PC-9 (cell line): ENCODE measurements around the gene E4F1. TPM values are rescaled to one million over a fixed set of nuclear protein-coding genes. Genes with fewer than 3 reads are reported as not detected.

Source experiments
- BruUV-seq: library from RNA; stranded (reverse); fragments of 400-500 nt; replicated peaks from 2 replicates; lab custom pipeline; 2021; lab: Mats Ljungman, UMichigan
- CTCF ChIA-PET: fragments of 300-600 bp; sonication (Branson Sonifier 250); formaldehyde crosslinking; loops from one replicate; lab custom pipeline; 2022; ENCODE audit warnings: antibody characterized with exemption; lab: Charles Lee
- POLR2A ChIA-PET: fragments of 300-600 bp; sonication (Branson Sonifier 250); formaldehyde crosslinking; loops from one replicate; lab custom pipeline; 2022; ENCODE audit warnings: antibody characterized with exemption; ENCODE audit not compliant: unreplicated experiment; lab: Charles Lee
- DNase-seq, 2 experiments: peaks; one replicate each; pipeline versions ENCODE4 v3.0.0 to v3.0.0-alpha.2; 2015 to 2022; ENCODE audit warnings: mixed read lengths in 1 of 2
- H2AFZ ChIP-seq: fragments of 200-600 bp; sonication (generic); 2 replicates; pipeline ENCODE4 v1.8.1; 2017; ENCODE audit warnings: antibody characterized with exemption
- H3F3A ChIP-seq: fragments of 200-600 bp; sonication (generic); 2 replicates; pipeline ENCODE4 v1.8.1; 2017; ENCODE audit warnings: antibody characterized with exemption, mild to moderate bottlenecking, low read depth; ENCODE audit not compliant: insufficient read depth
- H3K27ac ChIP-seq: fragments of 200-600 bp; sonication (generic); 2 replicates; pipeline ENCODE4 v1.6.1; 2016; ENCODE audit warnings: mixed run types
- H3K27me3 ChIP-seq: fragments of 200-600 bp; sonication (generic); 2 replicates; pipeline ENCODE4 v1.6.1; 2016; ENCODE audit warnings: low read depth, mixed run types; ENCODE audit not compliant: insufficient read depth
- H3K36me3 ChIP-seq: fragments of 200-600 bp; sonication (generic); 2 replicates; pipeline ENCODE4 v1.6.1; 2016; ENCODE audit warnings: low read depth, mixed run types
- H3K4me1 ChIP-seq: fragments of 200-600 bp; sonication (generic); replicated peaks from 2 replicates; pipeline ENCODE4 v1.6.1; 2016; ENCODE audit warnings: mixed run types; ENCODE audit not compliant: insufficient read depth
- H3K4me2 ChIP-seq: fragments of 200-600 bp; sonication (generic); 2 replicates; pipeline ENCODE4 v1.6.1; 2017; ENCODE audit warnings: mixed run types
- H3K4me3 ChIP-seq: fragments of 200-600 bp; sonication (generic); 2 replicates; pipeline ENCODE4 v1.6.1; 2016; ENCODE audit warnings: mixed run types
- H3K79me2 ChIP-seq: fragments of 200-600 bp; sonication (generic); 2 replicates; pipeline ENCODE4 v1.6.1; 2017; ENCODE audit warnings: low read depth, mixed run types
- H3K9me2 ChIP-seq: fragments of 200-600 bp; sonication (generic); 2 replicates; pipeline ENCODE4 v1.8.1; 2017; ENCODE audit warnings: mild to moderate bottlenecking; ENCODE audit not compliant: insufficient read depth
- H3K9me3 ChIP-seq: fragments of 200-600 bp; sonication (generic); 2 replicates; pipeline ENCODE4 v1.8.1; 2016; ENCODE audit warnings: low read depth; ENCODE audit not compliant: insufficient read depth
- H4K20me1 ChIP-seq: fragments of 200-600 bp; sonication (generic); 2 replicates; pipeline ENCODE4 v1.8.1; 2017; ENCODE audit not compliant: insufficient read depth
- CTCF ChIP-seq: fragments of 200-600 bp; sonication (generic); conservative IDR thresholded peaks from 2 replicates; pipeline ENCODE4 v1.6.1; 2017; ENCODE audit warnings: mixed run types, antibody characterized with exemption, mild to moderate bottlenecking, moderate library complexity
- EZH2 ChIP-seq: fragments of 200-600 bp; sonication (generic); IDR thresholded peaks from 2 replicates; pipeline ENCODE4 v1.8.0; 2017; ENCODE audit warnings: antibody characterized with exemption, low read depth
- intact Hi-C: fragments of 100-400 bp; cut with micrococcal nuclease; formaldehyde crosslinking; loops from one replicate; pipeline ENCODE4 v1.10.0; 2022; ENCODE audit not compliant: unreplicated experiment
- total RNA-seq: library from RNA; stranded (reverse); gene quantifications from 2 replicates; pipeline ENCODE4 v1.2.3, GENCODE V29; 2021

Gene E4F1
- total RNA-seq, 1 experiment from 2014 or later = 38.8 TPM

- Histone ChIP-seq H3K27ac (no peak overlapping the region), H2AFZ (no peak overlapping the region), H3K9me3 (no peaks in the 10 kb centered on the region), H3F3A (no peaks in the 10 kb centered on the region), H3K9me2 (no peaks in the 10 kb centered on the region), H3K79me2 (no peaks in the 10 kb centered on the region), H4K20me1 (peaks cover 3% of the 10 kb centered on the region; the same call in 1 of the 2 replicates), H3K27me3 (peaks cover 48% of the 10 kb centered on the region), H3K36me3 (no peaks in the 10 kb centered on the region), H3K4me3 (no peak overlapping the region), H3K4me1 (no peaks in the 10 kb centered on the region), H3K4me2 (no peak overlapping the region)
- no TSS peak for BruUV-seq
- no peak for DNase-seq
- ChIA-PET POLR2A (interaction anchor here (0.5 to 0.6 kb wide), 2 partner anchors 13 to 114 kb away, joined by 4 to 5 read pairs; no protein-coding TSS in a partner anchor), CTCF (no interaction called here)
- intact Hi-C loops = no loop called here
- TF ChIP-seq CTCF (no peak), EZH2 (no peak)
These were observed 54.3 kb downstream of the E4F1 start for GRCh38 chr16:2277466-2278271.

- no TSS peak for BruUV-seq
- Histone ChIP-seq H3K79me2 (no peaks in the 10 kb centered on the region), H3K4me2 (no peak overlapping the region), H3K27ac (no peak overlapping the region), H4K20me1 (peaks cover 3% of the 10 kb centered on the region; the same call in 1 of the 2 replicates), H3F3A (no peaks in the 10 kb centered on the region), H2AFZ (no peak overlapping the region), H3K4me1 (no peaks in the 10 kb centered on the region), H3K9me2 (no peaks in the 10 kb centered on the region), H3K4me3 (no peak overlapping the region), H3K36me3 (no peaks in the 10 kb centered on the region), H3K9me3 (no peaks in the 10 kb centered on the region), H3K27me3 (peaks cover 54% of the 10 kb centered on the region)
- ChIA-PET CTCF (no interaction called here), POLR2A (interaction anchor here (0.5 to 0.6 kb wide), 2 partner anchors 12 to 19 kb away, joined by 4 read pairs; no protein-coding TSS in a partner anchor)
- DNase-seq = no peak
- intact Hi-C loops = no loop called here
- no peak for TF ChIP-seq EZH2
- TF ChIP-seq CTCF = no peak
These were observed 54.8 kb downstream of the E4F1 start for GRCh38 chr16:2278272-2278608.

GRCh38 chr16:2278956-2279800 is 55.8 kb downstream of the E4F1 start:
- no peaks in the 10 kb centered on the region for H3F3A ChIP-seq
- H2AFZ ChIP-seq = no peak overlapping the region
- no TSS peak for BruUV-seq
- H3K27ac ChIP-seq = no peak overlapping the region
- H3K36me3 ChIP-seq = no peaks in the 10 kb centered on the region
- CTCF ChIA-PET = no interaction called here
- no peaks in the 10 kb centered on the region for H3K79me2 ChIP-seq
- no peak overlapping the region for H3K4me3 ChIP-seq
- intact Hi-C loops = no loop called here
- H4K20me1 ChIP-seq = peaks cover 2% of the 10 kb centered on the region; the same call in 1 of the 2 replicates
- no peak for DNase-seq
- H3K27me3 ChIP-seq = peaks cover 62% of the 10 kb centered on the region
- no peak for TF ChIP-seq CTCF
- no peak for TF ChIP-seq EZH2
- H3K4me2 ChIP-seq = no peak overlapping the region
- no peaks in the 10 kb centered on the region for H3K9me3 ChIP-seq
- no peaks in the 10 kb centered on the region for H3K9me2 ChIP-seq
- POLR2A ChIA-PET = interaction anchor here (0.5 to 0.7 kb wide), 3 partner anchors 37 to 155 kb away, joined by 4 to 11 read pairs (median 6); partner anchors contain the start of gene TRAF7
- H3K4me1 ChIP-seq = no peaks in the 10 kb centered on the region
